HG02885 (cell line): ENCODE results near the gene SRGAP3.

Source experiments
- ATAC-seq: cut with Tn5 transposase; IDR thresholded peaks from one replicate; pipeline ENCODE4 v1.9.1; 2021; ENCODE audit warnings: mild to moderate bottlenecking; ENCODE audit not compliant: unreplicated experiment, poor library complexity

Gene SRGAP3

GRCh38 chr3:9254764-9255163 lies 5.3 kb upstream of the SRGAP3 start:
- no peak for ATAC-seq

GRCh38 chr3:9253327-9253726 lies 3.9 kb upstream of the SRGAP3 start:
- no peak for ATAC-seq

- ATAC-seq = no peak
These were observed 1.8 kb upstream of the SRGAP3 start for GRCh38 chr3:9251055-9251786.

DNA sequence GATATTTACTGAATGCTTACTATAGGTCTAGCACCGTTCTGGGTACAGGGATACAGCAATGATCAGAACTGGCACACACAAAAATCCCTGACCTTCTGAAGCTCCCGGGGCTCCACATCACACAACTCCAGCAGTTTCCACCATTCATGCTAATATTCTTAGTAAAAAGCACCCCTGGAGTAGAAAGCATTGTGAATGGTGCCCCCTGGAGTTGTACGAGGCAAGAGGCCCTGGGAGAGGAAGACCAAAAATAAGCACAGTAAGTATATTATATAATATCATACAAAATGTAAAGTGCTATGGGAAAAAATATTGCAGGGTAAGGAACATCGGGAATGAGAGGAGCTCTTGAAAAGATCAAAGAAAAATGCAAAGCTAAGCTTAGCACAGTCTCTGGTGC lies 790 bp upstream of the SRGAP3 start:
- no peak for ATAC-seq

DNA sequence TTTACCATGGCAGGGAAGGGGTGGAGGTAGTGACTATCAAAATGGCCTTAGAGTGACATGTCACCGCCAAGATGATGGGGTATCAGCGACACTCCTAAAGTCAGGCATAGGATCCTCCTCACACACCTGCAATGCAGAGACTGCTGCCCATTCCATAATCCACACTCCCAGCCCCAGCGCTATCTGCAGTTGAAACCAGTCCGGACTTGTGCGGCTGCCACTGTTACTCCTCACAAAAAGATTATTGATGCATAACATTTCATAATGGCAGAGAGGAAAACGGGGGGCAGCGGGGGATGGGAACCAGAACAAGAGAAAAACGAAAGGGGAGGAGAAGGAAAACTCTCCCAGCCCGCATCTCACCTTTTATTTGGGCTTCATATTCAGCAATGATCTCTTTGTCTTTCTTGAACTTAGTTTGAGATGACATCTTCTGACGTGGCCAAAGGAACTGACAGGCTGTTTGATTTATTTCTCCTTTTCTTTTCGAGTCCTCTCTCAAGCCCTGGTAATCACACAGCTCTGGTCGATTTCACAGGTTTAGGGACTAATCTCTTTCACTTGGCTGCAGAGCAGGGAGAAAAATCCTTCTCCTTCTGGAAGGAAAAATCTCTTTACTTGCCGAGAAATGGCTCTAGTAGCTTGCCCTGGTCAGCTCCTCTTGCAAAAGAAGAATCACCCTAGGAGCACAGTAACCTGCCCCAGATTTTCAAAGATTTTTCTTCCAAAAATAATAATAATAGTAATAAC lies 749 bp downstream of the SRGAP3 start:
- no peak for ATAC-seq

- ATAC-seq = no peak
These were observed 1.4 kb downstream of the SRGAP3 start for GRCh38 chr3:9247941-9248521.

GRCh38 chr3:9247361-9247940 lies 2.0 kb downstream of the SRGAP3 start:
- ATAC-seq = no peak

GRCh38 chr3:9246189-9246588 lies 3.3 kb downstream of the SRGAP3 start:
- ATAC-seq = no peak

DNA sequence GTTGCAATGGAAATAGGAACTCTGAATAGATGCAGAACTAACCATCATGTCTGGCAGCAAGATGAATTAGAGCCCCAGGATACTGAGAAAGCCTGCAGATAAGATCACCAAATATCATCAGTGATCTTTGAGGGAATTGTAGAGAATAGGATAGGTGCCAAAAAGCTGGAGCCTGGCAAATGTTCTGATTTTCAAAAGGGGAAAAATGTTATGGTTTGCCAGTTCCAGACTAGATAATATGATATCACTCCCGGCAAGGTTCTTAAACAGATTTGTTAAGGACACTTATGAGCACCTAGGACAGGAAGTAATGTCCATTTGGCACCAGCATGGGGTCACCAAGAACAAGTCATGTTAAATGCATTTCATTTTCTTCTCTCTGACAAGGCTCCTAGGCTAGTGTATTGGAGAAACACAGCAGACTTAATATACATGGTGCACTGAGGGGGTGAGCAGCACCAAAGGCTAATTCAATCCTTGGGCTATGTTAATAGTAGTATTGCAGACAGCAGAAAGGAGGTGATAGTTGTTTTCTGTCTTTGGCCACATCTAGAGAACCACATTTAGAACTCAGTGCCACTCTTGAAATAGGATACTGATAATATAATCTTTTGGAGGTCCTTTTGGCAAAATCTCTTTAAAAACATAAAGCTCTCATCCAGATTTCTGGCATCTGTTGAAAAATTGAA lies 4.8 kb downstream of the SRGAP3 start:
- ATAC-seq = no peak

DNA sequence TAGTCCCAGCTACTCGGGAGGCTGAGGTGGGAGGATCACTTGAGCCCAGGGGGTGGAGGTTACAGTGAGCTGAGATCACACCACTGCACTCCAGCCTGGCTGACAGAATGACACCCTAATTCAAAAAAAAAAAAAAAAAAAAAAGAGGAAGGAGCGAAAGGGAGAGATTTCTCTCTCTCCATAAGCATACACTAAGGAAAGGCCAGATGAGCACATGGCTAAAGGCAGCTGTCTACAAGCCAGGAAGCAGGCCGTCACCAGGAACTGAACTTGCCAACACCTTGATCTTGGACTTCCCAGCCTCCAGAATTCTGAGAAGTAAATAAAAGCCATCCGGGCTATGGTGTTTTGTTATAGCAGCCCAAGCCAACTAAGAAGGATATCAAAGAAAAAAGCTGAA lies 7.5 kb downstream of the SRGAP3 start:
- ATAC-seq = no peak

GRCh38 chr3:9239680-9240079 lies 9.8 kb downstream of the SRGAP3 start:
- no peak for ATAC-seq

- ATAC-seq = no peak
These were observed 10.6 kb downstream of the SRGAP3 start for GRCh38 chr3:9238721-9239295.

- no peak for ATAC-seq
These were observed 11.2 kb downstream of the SRGAP3 start for GRCh38 chr3:9238276-9238675.

- no peak for ATAC-seq
These were observed 15.4 kb downstream of the SRGAP3 start for GRCh38 chr3:9233814-9234600.

GRCh38 chr3:9233101-9233500 lies 16.3 kb downstream of the SRGAP3 start:
- no peak for ATAC-seq

- no peak for ATAC-seq
These were observed 17.5 kb downstream of the SRGAP3 start for GRCh38 chr3:9231937-9232336.

DNA sequence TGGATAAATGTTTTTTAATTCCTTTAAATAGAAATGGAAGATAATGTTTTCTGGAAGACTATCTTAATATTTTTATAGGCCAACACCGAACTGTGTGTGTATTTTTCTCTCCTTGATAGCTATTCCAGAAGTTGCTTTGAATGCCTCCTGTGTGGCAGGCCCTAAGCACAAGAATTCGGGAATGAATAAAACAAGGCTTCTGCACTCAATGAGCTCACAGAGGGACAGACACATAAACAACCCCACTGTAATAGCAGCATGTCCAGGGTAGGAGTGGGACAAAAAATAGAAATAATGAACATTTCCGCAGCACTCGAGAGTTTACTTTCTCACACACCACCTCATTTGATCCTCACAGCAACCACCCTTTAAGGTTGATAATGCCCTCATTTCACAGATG lies 18.0 kb downstream of the SRGAP3 start:
- no peak for ATAC-seq

DNA sequence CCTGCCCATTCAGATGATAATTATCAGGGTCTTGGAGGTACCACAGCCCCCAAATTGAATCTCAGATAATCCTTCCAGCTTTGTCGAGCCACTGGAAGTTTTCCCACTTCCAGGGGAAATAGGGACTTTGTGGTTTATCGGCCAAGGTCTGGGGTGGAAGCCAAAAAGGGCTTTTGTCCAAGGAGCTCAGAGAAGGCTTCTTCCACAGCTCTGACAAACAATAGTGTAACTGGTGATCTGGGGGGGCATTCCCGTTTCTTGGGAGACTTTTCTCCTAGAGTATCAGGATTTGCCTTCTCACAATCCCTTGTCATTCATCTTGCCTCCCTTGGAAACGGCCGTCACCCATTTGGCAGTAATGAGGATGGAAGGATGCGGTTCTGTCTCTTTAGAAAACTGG lies 18.4 kb downstream of the SRGAP3 start:
- no peak for ATAC-seq

DNA sequence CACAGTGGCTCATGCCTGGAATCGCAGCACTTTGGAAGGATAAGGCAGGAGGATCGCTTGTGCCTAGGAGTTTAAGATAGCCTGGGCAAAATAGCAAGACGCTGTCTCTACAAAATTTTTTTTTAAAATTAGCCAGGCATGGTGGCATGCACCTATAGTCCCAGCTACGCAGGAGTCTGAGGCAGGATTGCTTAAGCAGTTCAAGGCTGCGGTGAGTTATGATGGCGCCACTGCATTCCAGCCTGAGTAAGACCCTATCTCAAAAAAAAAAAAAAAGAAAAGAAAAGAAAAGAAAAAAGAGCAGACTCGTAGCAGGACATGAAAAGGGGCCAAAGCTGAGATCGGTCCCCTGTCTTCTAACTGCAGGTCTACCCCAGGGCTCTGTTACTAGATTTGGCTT lies 18.9 kb downstream of the SRGAP3 start:
- ATAC-seq = no peak

- ATAC-seq = no peak
These were observed 19.6 kb downstream of the SRGAP3 start for GRCh38 chr3:9229879-9230278.
